ENCODE measurements around the gene TRDN.

Gene TRDN

GRCh38 chr6:123636782-123637181, at the start of gene TRDN:
TRDN (minus strand) TSS chr6:123636950; CDS start chr6:123636775, 175 bp downstream.
- no peak for DNase-seq

GRCh38 chr6:123681957-123682462, 45.3 kb upstream of the TRDN start:
- DNase-seq: no peak

GRCh38 chr6:123677897-123678296, 41.1 kb upstream of the TRDN start:
- no peak for DNase-seq

- no peak for DNase-seq
These were observed 40.0 kb upstream of the TRDN start for GRCh38 chr6:123676793-123677192.

- no peak for DNase-seq
These were observed 32.3 kb upstream of the TRDN start for GRCh38 chr6:123668965-123669591.

- DNase-seq: no peak
These were observed 31.3 kb upstream of the TRDN start for GRCh38 chr6:123668063-123668462.

GRCh38 chr6:123663436-123663835, 26.7 kb upstream of the TRDN start:
- no peak for DNase-seq

- no peak for DNase-seq
These were observed 26.0 kb upstream of the TRDN start for GRCh38 chr6:123662757-123663156.

- no peak for DNase-seq
These were observed 24.5 kb upstream of the TRDN start for GRCh38 chr6:123661105-123661891.

GRCh38 chr6:123659960-123660748, 23.4 kb upstream of the TRDN start:
- DNase-seq: no peak

GRCh38 chr6:123658848-123659247, 22.1 kb upstream of the TRDN start:
- DNase-seq: no peak

GRCh38 chr6:123655521-123656306, 19.0 kb upstream of the TRDN start:
- no peak for DNase-seq

GRCh38 chr6:123648723-123649122, 12.0 kb upstream of the TRDN start:
- no peak for DNase-seq

GRCh38 chr6:123648020-123648580, 11.3 kb upstream of the TRDN start:
- DNase-seq: no peak

- no peak for DNase-seq
These were observed 4.7 kb upstream of the TRDN start for GRCh38 chr6:123641497-123641896.

GRCh38 chr6:123640567-123641187, 3.9 kb upstream of the TRDN start:
- DNase-seq: no peak

- DNase-seq: no peak
These were observed 2.1 kb upstream of the TRDN start for GRCh38 chr6:123638865-123639264.

GRCh38 chr6:123636282-123636681, 468 bp downstream of the TRDN start:
- no peak for DNase-seq

GRCh38 chr6:123635567-123635966, 1.2 kb downstream of the TRDN start:
- DNase-seq: no peak

- DNase-seq: no peak
These were observed 1.6 kb downstream of the TRDN start for GRCh38 chr6:123635144-123635543.

- DNase-seq: no peak
These were observed 4.1 kb downstream of the TRDN start for GRCh38 chr6:123632641-123633040.

All from 8988T (cell line).